ENCODE results near the gene STAT5B.
"Not testable (repeated sequence)": the region's sequence is repeated elsewhere in the genome, so short reads cannot be mapped to it uniquely, and the experiment has no call there.

The STAT5B gene

GRCh38 chr17:42239576-42239975 is 36.6 kb downstream of the STAT5B start:
- not testable (repeated sequence) for H3K9ac ChIP-seq (ENCODE audit: low read depth, low read length); H3K27me3 ChIP-seq (ENCODE audit: control insufficient read depth, insufficient read depth, low read length); H3K9me3 ChIP-seq (replicated peaks; ENCODE audit: low read length); H3K4me3 ChIP-seq (ENCODE audit: low read length); H3K36me3 ChIP-seq (ENCODE audit: insufficient read depth, low read length); H3K4me2 ChIP-seq (ENCODE audit: low read length); H3K4me1 ChIP-seq (ENCODE audit: control insufficient read depth, insufficient read depth, low read length)

GRCh38 chr17:42236760-42237159 is 39.4 kb downstream of the STAT5B start:
- Histone ChIP-seq H3K9ac (ENCODE audit: low read depth, low read length) (no peak overlapping the region), H3K27me3 (ENCODE audit: control insufficient read depth, insufficient read depth, low read length) (no peaks in the 10 kb centered on the region), H3K4me3 (ENCODE audit: low read length) (no peak overlapping the region), H3K9me3 (replicated peaks; ENCODE audit: low read length) (no peaks in the 10 kb centered on the region), H3K4me1 (ENCODE audit: control insufficient read depth, insufficient read depth, low read length) (peaks cover 5% of the 10 kb centered on the region), H3K36me3 (ENCODE audit: insufficient read depth, low read length) (no peaks in the 10 kb centered on the region), H3K4me2 (ENCODE audit: low read length) (no peak overlapping the region)

GRCh38 chr17:42233994-42234393 is 42.2 kb downstream of the STAT5B start:
- H3K4me2 ChIP-seq (ENCODE audit: low read length) = no peak overlapping the region
- no peak overlapping the region for H3K4me3 ChIP-seq (ENCODE audit: low read length)

GRCh38 chr17:42233156-42233555 is 43.0 kb downstream of the STAT5B start:
- H3K36me3 ChIP-seq (ENCODE audit: insufficient read depth, low read length) = no peaks in the 10 kb centered on the region
- H3K27me3 ChIP-seq (ENCODE audit: control insufficient read depth, insufficient read depth, low read length) = no peaks in the 10 kb centered on the region
- H3K4me1 ChIP-seq (ENCODE audit: control insufficient read depth, insufficient read depth, low read length) = peaks cover 15% of the 10 kb centered on the region
- no peaks in the 10 kb centered on the region for H3K9me3 ChIP-seq (replicated peaks; ENCODE audit: low read length)
- H3K4me2 ChIP-seq (ENCODE audit: low read length) = no peak overlapping the region
- no peak overlapping the region for H3K4me3 ChIP-seq (ENCODE audit: low read length)
- no peak overlapping the region for H3K9ac ChIP-seq (ENCODE audit: low read depth, low read length)

More at GRCh38 chr17:42233994-42234393, 42.2 kb downstream of the STAT5B start:
- H3K36me3 ChIP-seq (ENCODE audit: insufficient read depth, low read length) = no peaks in the 10 kb centered on the region
- peaks cover 6% of the 10 kb centered on the region for H3K4me1 ChIP-seq (ENCODE audit: control insufficient read depth, insufficient read depth, low read length)
- no peaks in the 10 kb centered on the region for H3K9me3 ChIP-seq (replicated peaks; ENCODE audit: low read length)
- no peaks in the 10 kb centered on the region for H3K27me3 ChIP-seq (ENCODE audit: control insufficient read depth, insufficient read depth, low read length)
- H3K9ac ChIP-seq (ENCODE audit: low read depth, low read length) = no peak overlapping the region

GRCh38 chr17:42230225-42230624 is 46.0 kb downstream of the STAT5B start:
- no peak overlapping the region for H3K4me2 ChIP-seq (ENCODE audit: low read length)
- H3K9me3 ChIP-seq (replicated peaks; ENCODE audit: low read length) = no peaks in the 10 kb centered on the region
- H3K9ac ChIP-seq (ENCODE audit: low read depth, low read length) = no peak overlapping the region
- H3K27me3 ChIP-seq (ENCODE audit: control insufficient read depth, insufficient read depth, low read length) = no peaks in the 10 kb centered on the region
- H3K4me1 ChIP-seq (ENCODE audit: control insufficient read depth, insufficient read depth, low read length) = peaks cover 18% of the 10 kb centered on the region
- H3K36me3 ChIP-seq (ENCODE audit: insufficient read depth, low read length) = no peaks in the 10 kb centered on the region
- H3K4me3 ChIP-seq (ENCODE audit: low read length) = no peak overlapping the region

GRCh38 chr17:42227849-42228700 is 48.1 kb downstream of the STAT5B start:
- H3K9ac ChIP-seq (ENCODE audit: low read depth, low read length) = peak overlapping the region; percentile 36
- peak overlapping the region; percentile 31 for H3K4me2 ChIP-seq (ENCODE audit: low read length)
- peaks cover 13% of the 10 kb centered on the region for H3K4me1 ChIP-seq (ENCODE audit: control insufficient read depth, insufficient read depth, low read length)
- peaks cover 7% of the 10 kb centered on the region for H3K36me3 ChIP-seq (ENCODE audit: insufficient read depth, low read length)
- H3K27me3 ChIP-seq (ENCODE audit: control insufficient read depth, insufficient read depth, low read length) = no peaks in the 10 kb centered on the region
- H3K4me3 ChIP-seq (ENCODE audit: low read length) = peak overlapping the region; percentile 1
- no peaks in the 10 kb centered on the region for H3K9me3 ChIP-seq (replicated peaks; ENCODE audit: low read length)

GRCh38 chr17:42225646-42226045 is 50.5 kb downstream of the STAT5B start:
- Histone ChIP-seq H3K4me3 (ENCODE audit: low read length) (no peak overlapping the region), H3K9me3 (replicated peaks; ENCODE audit: low read length) (no peaks in the 10 kb centered on the region), H3K36me3 (ENCODE audit: insufficient read depth, low read length) (peaks cover 7% of the 10 kb centered on the region), H3K9ac (ENCODE audit: low read depth, low read length) (no peak overlapping the region), H3K27me3 (ENCODE audit: control insufficient read depth, insufficient read depth, low read length) (no peaks in the 10 kb centered on the region), H3K4me1 (ENCODE audit: control insufficient read depth, insufficient read depth, low read length) (peaks cover 13% of the 10 kb centered on the region), H3K4me2 (ENCODE audit: low read length) (no peak overlapping the region)

GRCh38 chr17:42224651-42225050 is 51.5 kb downstream of the STAT5B start:
- Histone ChIP-seq H3K4me1 (ENCODE audit: control insufficient read depth, insufficient read depth, low read length) (peaks cover 13% of the 10 kb centered on the region), H3K36me3 (ENCODE audit: insufficient read depth, low read length) (peaks cover 7% of the 10 kb centered on the region)

GRCh38 chr17:42221886-42222745 is 54.1 kb downstream of the STAT5B start:
- H3K9ac ChIP-seq (ENCODE audit: low read depth, low read length) = no peak overlapping the region
- no peaks in the 10 kb centered on the region for H3K9me3 ChIP-seq (replicated peaks; ENCODE audit: low read length)
- no peak overlapping the region for H3K4me3 ChIP-seq (ENCODE audit: low read length)
- no peak overlapping the region for H3K4me2 ChIP-seq (ENCODE audit: low read length)
- no peaks in the 10 kb centered on the region for H3K27me3 ChIP-seq (ENCODE audit: control insufficient read depth, insufficient read depth, low read length)
- no peaks in the 10 kb centered on the region for H3K4me1 ChIP-seq (ENCODE audit: control insufficient read depth, insufficient read depth, low read length)
- H3K36me3 ChIP-seq (ENCODE audit: insufficient read depth, low read length) = peaks cover 16% of the 10 kb centered on the region

More at GRCh38 chr17:42224651-42225050, 51.5 kb downstream of the STAT5B start:
- Histone ChIP-seq H3K27me3 (ENCODE audit: control insufficient read depth, insufficient read depth, low read length) (no peaks in the 10 kb centered on the region), H3K4me3 (ENCODE audit: low read length) (no peak overlapping the region), H3K9ac (ENCODE audit: low read depth, low read length) (no peak overlapping the region), H3K4me2 (ENCODE audit: low read length) (no peak overlapping the region), H3K9me3 (replicated peaks; ENCODE audit: low read length) (no peaks in the 10 kb centered on the region)

GRCh38 chr17:42219280-42219679 is 56.9 kb downstream of the STAT5B start:
- H3K4me1 ChIP-seq (ENCODE audit: control insufficient read depth, insufficient read depth, low read length); H3K4me2 ChIP-seq (ENCODE audit: low read length); H3K27me3 ChIP-seq (ENCODE audit: control insufficient read depth, insufficient read depth, low read length); H3K4me3 ChIP-seq (ENCODE audit: low read length); H3K9me3 ChIP-seq (replicated peaks; ENCODE audit: low read length); H3K9ac ChIP-seq (ENCODE audit: low read depth, low read length): not testable (repeated sequence)
- H3K36me3 ChIP-seq (ENCODE audit: insufficient read depth, low read length) = peaks cover 20% of the 10 kb centered on the region

GRCh38 chr17:42214156-42214555 is 62.0 kb downstream of the STAT5B start:
- Histone ChIP-seq H3K4me3 (ENCODE audit: low read length) (no peak overlapping the region), H3K4me2 (ENCODE audit: low read length) (no peak overlapping the region), H3K9me3 (replicated peaks; ENCODE audit: low read length) (no peaks in the 10 kb centered on the region), H3K27me3 (ENCODE audit: control insufficient read depth, insufficient read depth, low read length) (no peaks in the 10 kb centered on the region), H3K4me1 (ENCODE audit: control insufficient read depth, insufficient read depth, low read length) (peaks cover 9% of the 10 kb centered on the region), H3K9ac (ENCODE audit: low read depth, low read length) (no peak overlapping the region), H3K36me3 (ENCODE audit: insufficient read depth, low read length) (peaks cover 33% of the 10 kb centered on the region)

Measured in skeletal muscle satellite cell (primary cell).